C4-2B (cell line): Measurements from ENCODE around the gene STARD13.

ENCODE experiments used
- CTCF ChIP-seq: fragments of 450-650 bp; conservative IDR thresholded peaks from 2 replicates; pipeline ENCODE4 v1.5.1; 2017; ENCODE audit warnings: mild to moderate bottlenecking
- ZFX ChIP-seq: fragments of 450-650 bp; IDR thresholded peaks from 2 replicates; pipeline ENCODE4 v1.6.1; 2017

GRCh38 chr13:33287142-33287882, 1.8 kb upstream of the STARD13 start:
- TF ChIP-seq CTCF: no peak
- TF ChIP-seq ZFX: no peak
